Ramos (cell line): ENCODE results near the gene DOCK8.

Experiments
- in situ Hi-C: fragments of 300-500 bp; cut with MboI; formaldehyde crosslinking; loops from one replicate; pipeline ENCODE4 v1.14.3; 2022; ENCODE audit warnings: low sequenced_read_pairs; ENCODE audit not compliant: unreplicated experiment

DOCK8 gene

DNA sequence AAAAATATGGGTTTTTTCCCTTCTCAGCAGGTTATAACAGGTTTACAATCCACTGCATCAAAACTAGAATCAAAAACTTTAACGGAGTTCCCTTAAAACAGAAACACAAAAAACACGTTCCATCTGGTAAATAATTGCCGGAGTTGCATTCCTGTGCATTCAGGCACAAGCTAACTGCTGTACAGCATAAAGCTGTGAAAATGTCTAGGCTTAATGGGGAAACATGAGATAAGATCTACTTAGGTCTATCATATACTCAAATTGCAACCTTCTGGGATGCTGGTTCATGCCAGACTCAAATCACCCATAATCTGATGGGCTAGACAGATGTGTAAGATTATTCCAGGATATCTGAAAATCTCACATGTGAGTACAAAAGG, 265.3 kb downstream of the DOCK8 start:
- in situ Hi-C loops, result no loop called here

DNA sequence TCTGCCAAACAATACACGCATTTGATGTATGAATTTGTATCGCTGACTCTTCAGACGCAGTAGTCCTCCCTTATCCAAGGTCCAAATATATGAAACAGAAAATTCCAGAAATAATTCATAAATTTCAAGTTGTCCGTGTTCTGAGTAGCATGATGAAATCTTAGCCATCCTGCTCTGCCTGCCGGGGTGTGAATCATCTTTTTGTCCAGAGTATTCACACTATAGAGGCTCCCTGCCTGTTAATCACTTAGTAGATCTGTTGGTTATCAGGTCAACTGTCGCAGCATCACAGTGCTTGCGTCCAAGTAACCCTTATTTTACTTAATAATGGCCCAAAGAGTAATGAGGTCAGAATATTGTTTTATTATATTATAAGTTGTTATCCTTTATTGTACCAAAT, 268.1 kb downstream of the DOCK8 start:
- in situ Hi-C loops, result no loop called here

DNA sequence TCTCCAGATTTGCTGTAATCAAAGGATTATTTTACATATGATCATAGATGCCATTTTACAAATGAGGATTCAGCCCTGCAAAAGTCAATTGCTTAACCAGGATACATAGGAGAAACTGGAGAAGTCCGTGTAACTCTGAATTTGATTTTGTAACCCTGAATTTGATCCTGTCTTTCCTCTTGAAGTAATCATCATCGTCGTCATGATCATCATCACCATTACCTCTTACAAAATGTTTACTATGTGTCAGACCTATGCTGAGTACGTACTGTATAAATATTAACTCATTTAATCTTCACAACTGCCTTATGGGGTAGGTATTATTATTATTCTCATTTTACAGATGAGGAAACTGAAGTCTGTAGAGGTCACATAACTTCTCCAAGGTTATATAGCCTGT, 271.5 kb downstream of the DOCK8 start:
- in situ Hi-C loops, result no loop called here

DNA sequence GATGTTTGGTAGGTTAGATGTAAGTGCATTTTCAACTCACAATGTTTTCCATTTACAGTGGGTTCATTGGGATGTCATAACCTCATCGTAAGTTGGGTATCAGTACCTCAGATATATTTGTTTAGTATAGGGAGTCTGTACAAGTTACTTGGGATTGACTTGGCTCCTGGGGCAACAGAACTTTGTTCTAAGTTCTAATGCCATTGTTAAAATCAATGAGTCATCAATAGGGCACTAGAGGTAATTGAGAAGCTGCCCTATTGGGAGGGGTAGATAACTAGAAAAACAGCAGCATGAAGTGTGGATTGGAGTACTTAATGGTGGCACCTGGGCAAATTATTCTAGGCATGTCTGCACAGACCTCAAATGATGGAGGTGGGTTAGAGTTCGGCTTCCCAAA, 272.8 kb downstream of the DOCK8 start:
- in situ Hi-C loops, result no loop called here

- in situ Hi-C loops, result no loop called here
These were observed 273.8 kb downstream of the DOCK8 start for GRCh38 chr9:488448-488847.

GRCh38 chr9:489198-490197, 274.8 kb downstream of the DOCK8 start:
- in situ Hi-C loops, result no loop called here

- in situ Hi-C loops, result no loop called here
These were observed 280.1 kb downstream of the DOCK8 start for GRCh38 chr9:494764-495163.

- in situ Hi-C loops, result no loop called here
These were observed 281.1 kb downstream of the DOCK8 start for GRCh38 chr9:495739-496138.

DNA sequence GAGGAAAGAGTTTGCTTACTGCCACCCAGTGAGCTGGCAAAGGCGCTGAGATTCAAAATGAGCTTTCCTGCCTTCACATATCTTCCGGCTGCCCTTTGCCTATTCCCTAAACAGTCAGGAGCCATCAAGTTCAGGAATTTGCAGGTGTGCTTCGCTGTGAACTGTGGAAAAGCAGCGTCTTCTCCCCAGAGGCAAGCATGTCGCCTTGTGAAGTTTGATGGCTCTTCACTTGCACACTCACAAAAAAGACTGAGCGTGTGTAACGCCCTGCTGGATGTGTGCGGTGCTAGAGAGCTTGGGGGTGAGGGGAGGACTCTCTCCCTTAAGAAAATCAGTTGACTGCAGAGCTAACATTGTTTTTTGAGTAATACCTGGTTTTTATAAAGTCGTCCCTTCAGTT, 288.7 kb downstream of the DOCK8 start:
- in situ Hi-C loops, result no loop called here

DNA sequence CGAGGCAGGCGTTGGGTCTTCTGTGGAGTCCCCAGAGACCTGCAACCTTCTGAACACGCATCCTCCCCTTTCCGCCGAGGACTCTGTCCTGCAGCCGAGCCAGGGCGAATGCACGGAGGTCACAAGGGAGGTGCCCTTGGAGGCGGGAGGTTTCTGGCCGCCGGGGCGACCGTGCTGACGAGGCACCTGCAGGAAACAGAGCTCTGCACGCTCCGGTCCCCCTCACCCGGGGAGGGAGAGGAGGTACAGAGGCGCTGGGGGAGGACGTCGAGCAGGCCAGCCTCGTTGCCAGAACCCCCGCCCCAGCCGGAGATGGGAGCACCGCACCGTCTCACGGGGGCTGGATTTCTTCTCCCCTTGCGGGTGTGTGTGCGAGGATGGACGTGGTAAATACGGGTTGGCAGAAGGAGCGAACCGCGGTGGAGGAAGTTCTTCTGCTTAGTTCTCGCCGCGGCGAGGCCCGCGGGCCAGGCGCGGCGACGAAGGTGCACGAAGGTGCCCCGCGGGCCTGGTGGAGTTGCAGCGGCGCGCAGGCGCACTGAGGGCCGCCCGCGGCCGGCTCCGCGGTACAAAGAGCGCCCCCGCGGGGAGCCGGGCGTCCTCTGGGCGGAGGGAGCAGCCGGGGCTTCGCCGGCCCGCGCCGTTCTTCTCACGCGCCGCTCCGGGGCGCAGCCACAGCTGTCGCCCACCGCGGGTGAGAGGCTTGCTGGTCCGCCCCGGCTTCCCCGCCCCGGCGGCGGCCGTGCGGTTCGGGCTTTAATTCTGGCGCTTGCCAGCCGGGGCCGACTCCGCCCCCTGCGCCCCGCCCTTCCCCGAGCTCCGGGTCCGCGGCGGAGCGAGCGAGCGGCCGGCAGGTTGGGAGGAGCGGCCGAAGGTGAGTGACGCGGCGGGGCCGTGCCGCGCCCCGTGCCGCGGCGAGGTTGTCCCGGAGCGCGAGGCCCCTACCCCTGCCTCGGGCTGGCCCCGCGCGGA, 289.5 kb downstream of the DOCK8 start, which contains the start of gene KANK1:
KANK1 (plus strand) TSS at position 815 of the 972 bp plus-strand sequence.
- in situ Hi-C loops, result no loop called here

GRCh38 chr9:504921-505740, 290.5 kb downstream of the DOCK8 start:
- in situ Hi-C loops, result no loop called here

GRCh38 chr9:505741-506059, 291.0 kb downstream of the DOCK8 start:
- in situ Hi-C loops, result no loop called here

DNA sequence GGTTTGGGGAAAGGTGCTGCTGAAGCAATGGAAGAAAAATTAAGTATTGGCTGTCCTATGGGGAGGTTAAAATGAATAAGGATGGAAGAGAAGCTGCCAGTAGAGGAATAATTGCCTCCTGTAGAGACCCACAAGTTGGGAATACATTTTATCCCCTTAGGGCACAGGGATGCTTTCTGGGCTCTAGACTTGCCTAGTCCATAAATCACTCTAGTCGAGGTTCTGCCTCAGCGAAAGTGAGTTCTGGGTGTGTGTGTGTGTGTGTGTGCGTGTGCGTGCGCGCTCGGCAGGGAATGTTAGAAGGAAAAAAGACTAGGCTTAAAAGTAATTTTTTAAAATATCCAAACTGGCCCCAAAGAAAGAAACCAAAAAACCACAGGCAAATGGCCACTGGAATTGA, 291.6 kb downstream of the DOCK8 start:
- in situ Hi-C loops, result no loop called here

- in situ Hi-C loops, result no loop called here
These were observed 297.2 kb downstream of the DOCK8 start for GRCh38 chr9:511861-512260.

- in situ Hi-C loops, result no loop called here
These were observed 298.0 kb downstream of the DOCK8 start for GRCh38 chr9:512555-513272.
